Skeletal muscle tissue (tissue), 4 donors: Measurements from ENCODE around the gene BCL7A. TPM values are rescaled to one million over a fixed set of nuclear protein-coding genes. Genes with fewer than 3 reads are reported as not detected.

ENCODE experiments used
- H3K27ac ChIP-seq: one replicate; pipeline ENCODE4 v1.7.0; 2013; ENCODE audit warnings: mild to moderate bottlenecking, low read depth, low read length, inconsistent platforms
- H3K27me3 ChIP-seq, 3 donors: one replicate each; pipeline ENCODE4 v1.7.0; 2013; ENCODE audit warnings: low read length in 3 of 3; ENCODE audit not compliant: control insufficient read depth in 3 of 3, insufficient read depth in 3 of 3
- H3K36me3 ChIP-seq, 3 donors: one replicate each; pipeline ENCODE4 v1.7.0; 2013; ENCODE audit warnings: low read length in 3 of 3; ENCODE audit not compliant: control insufficient read depth in 3 of 3, insufficient read depth in 3 of 3
- H3K4me1 ChIP-seq, 3 donors: one replicate each; pipeline ENCODE4 v1.7.0; 2013; ENCODE audit warnings: low read length in 3 of 3, mild to moderate bottlenecking in 3 of 3; ENCODE audit not compliant: control insufficient read depth in 3 of 3, insufficient read depth in 3 of 3
- H3K4me3 ChIP-seq, 3 donors: one replicate each; pipeline ENCODE4 v1.7.0; 2013; ENCODE audit warnings: low read length in 3 of 3
- H3K9ac ChIP-seq, 3 donors: one replicate each; pipeline ENCODE4 v1.7.0; 2013; ENCODE audit warnings: low read length in 3 of 3, mild to moderate bottlenecking in 3 of 3, moderate library complexity in 2 of 3, low read depth in 1 of 3
- H3K9me3 ChIP-seq, 3 donors: one replicate each; pipeline ENCODE4 v1.7.0; 2013; ENCODE audit warnings: low read length in 3 of 3; ENCODE audit not compliant: control insufficient read depth in 3 of 3
- total RNA-seq: library from RNA; depleted of rRNA; stranded (reverse); fragments of >200 nt; gene quantifications from one replicate; pipeline ENCODE4 v1.2.3, GENCODE V29; 2014
- donor health status: Osteomylitis.

Gene BCL7A
- total RNA-seq, 1 donor from 2014 or later: 9.4 TPM

GRCh38 chr12:122093098-122093883 lies 71.6 kb downstream of the BCL7A start:
- no peaks in the 10 kb centered on the region for H3K36me3 ChIP-seq
- H3K4me1 ChIP-seq: peaks cover 89 to 94% (median 90%) of the 10 kb centered on the region in 3 donors
- H3K9me3 ChIP-seq: no peaks in the 10 kb centered on the region
- H3K4me3 ChIP-seq: peak overlapping the region in 2 of 3 donors; percentile 35 to 39
- H3K9ac ChIP-seq: peak overlapping the region in 2 of 3 donors; percentile 35 to 44
- H3K27ac ChIP-seq: peak overlapping the region; percentile 80
- H3K27me3 ChIP-seq: no peaks in the 10 kb centered on the region

- Histone ChIP-seq H3K27ac (peak overlapping the region; percentile 80), H3K9me3 (no peaks in the 10 kb centered on the region), H3K4me3 (peak overlapping the region in 2 of 3 donors; percentile 37 to 41), H3K4me1 (peaks cover 91 to 94% (median 91%) of the 10 kb centered on the region in 3 donors), H3K27me3 (no peaks in the 10 kb centered on the region), H3K36me3 (no peaks in the 10 kb centered on the region), H3K9ac (peak overlapping the region in 1 of 3 donors; percentile 60)
Observed at GRCh38 chr12:122094137-122094734, 72.6 kb downstream of the BCL7A start.

- H3K27me3 ChIP-seq: no peaks in the 10 kb centered on the region
- H3K36me3 ChIP-seq: no peaks in the 10 kb centered on the region
- H3K9ac ChIP-seq: peak overlapping the region in 2 of 3 donors; percentile 46 to 60
- peak overlapping the region in 2 of 3 donors; percentile 12 to 41 for H3K4me3 ChIP-seq
- no peaks in the 10 kb centered on the region for H3K9me3 ChIP-seq
- H3K4me1 ChIP-seq: peaks cover 92 to 94% (median 92%) of the 10 kb centered on the region in 3 donors
- H3K27ac ChIP-seq: peak overlapping the region; percentile 80
Observed at GRCh38 chr12:122094735-122095631, 73.3 kb downstream of the BCL7A start.

- no peaks in the 10 kb centered on the region for H3K27me3 ChIP-seq
- peaks cover 85 to 88% (median 88%) of the 10 kb centered on the region in 3 donors for H3K4me1 ChIP-seq
- no peaks in the 10 kb centered on the region for H3K9me3 ChIP-seq
- H3K9ac ChIP-seq: peak overlapping the region; percentile 63 to 74 (median 73)
- H3K27ac ChIP-seq: peak overlapping the region; percentile 95
- H3K4me3 ChIP-seq: peak overlapping the region in 2 of 3 donors; percentile 56 to 60
- no peaks in the 10 kb centered on the region for H3K36me3 ChIP-seq
Observed at GRCh38 chr12:122096014-122096413, 74.3 kb downstream of the BCL7A start.

GRCh38 chr12:122096591-122097149 lies 75.0 kb downstream of the BCL7A start:
- peak overlapping the region; percentile 63 to 74 (median 73) for H3K9ac ChIP-seq
- peaks cover 80 to 82% (median 82%) of the 10 kb centered on the region in 3 donors for H3K4me1 ChIP-seq
- no peaks in the 10 kb centered on the region for H3K27me3 ChIP-seq
- H3K4me3 ChIP-seq: peak overlapping the region; percentile 10 to 60 (median 56)
- no peaks in the 10 kb centered on the region for H3K9me3 ChIP-seq
- H3K27ac ChIP-seq: peak overlapping the region; percentile 95
- H3K36me3 ChIP-seq: no peaks in the 10 kb centered on the region

GRCh38 chr12:122097584-122097926 lies 75.9 kb downstream of the BCL7A start:
- Histone ChIP-seq H3K27me3 (no peaks in the 10 kb centered on the region), H3K4me3 (peak overlapping the region; percentile 22 to 54 (median 44)), H3K27ac (peak overlapping the region; percentile 95), H3K36me3 (no peaks in the 10 kb centered on the region), H3K9ac (peak overlapping the region in 2 of 3 donors; percentile 69 to 80), H3K4me1 (peaks cover 78 to 80% (median 78%) of the 10 kb centered on the region in 3 donors), H3K9me3 (no peaks in the 10 kb centered on the region)

- no peaks in the 10 kb centered on the region for H3K27me3 ChIP-seq
- H3K27ac ChIP-seq: peak overlapping the region; percentile 95
- no peaks in the 10 kb centered on the region for H3K9me3 ChIP-seq
- no peaks in the 10 kb centered on the region for H3K36me3 ChIP-seq
- peak overlapping the region; percentile 41 to 80 (median 69) for H3K9ac ChIP-seq
- H3K4me3 ChIP-seq: peak overlapping the region; percentile 38 to 69 (median 59)
- peaks cover 74 to 77% (median 76%) of the 10 kb centered on the region in 3 donors for H3K4me1 ChIP-seq
Observed at GRCh38 chr12:122097927-122098756, 76.5 kb downstream of the BCL7A start.

GRCh38 chr12:122099280-122099749 lies 77.6 kb downstream of the BCL7A start:
- Histone ChIP-seq H3K36me3 (no peaks in the 10 kb centered on the region), H3K4me3 (peak overlapping the region; percentile 14 to 38 (median 16)), H3K27ac (peak overlapping the region; percentile 95), H3K9me3 (no peaks in the 10 kb centered on the region), H3K27me3 (no peaks in the 10 kb centered on the region), H3K9ac (peak overlapping the region; percentile 37 to 80 (median 46)), H3K4me1 (peaks cover 69 to 71% (median 69%) of the 10 kb centered on the region in 3 donors)
